Mucosa of descending colon (tissue), 3 donors: ENCODE measurements around the gene FMNL1. TPM values are rescaled to one million over a fixed set of nuclear protein-coding genes. Genes with fewer than 3 reads are reported as not detected.
A peak's percentile ranks its signal among the peaks of the same experiment; 100 is the strongest.

ENCODE experiments used
- ATAC-seq: fragments of 200-7000 bp; cut with Tn5 transposase; one replicate; pipeline ENCODE4 v1.9.1; 2020; ENCODE audit warnings: mild to moderate bottlenecking, moderate library complexity
- DNase-seq, 3 donors: peaks; one replicate each; pipeline ENCODE4 v3.0.0-alpha.2; 2020
- H3K36me3 ChIP-seq: fragments of 200-600 bp; one replicate; pipeline ENCODE4 v1.8.0; 2021; ENCODE audit warnings: low read depth, mild to moderate bottlenecking
- H3K4me1 ChIP-seq: fragments of 200-600 bp; one replicate; pipeline ENCODE4 v1.8.0; 2021; ENCODE audit warnings: low read depth, mild to moderate bottlenecking
- H3K4me3 ChIP-seq: fragments of 200-600 bp; one replicate; pipeline ENCODE4 v1.8.0; 2021; ENCODE audit warnings: mild to moderate bottlenecking
- H3K9me3 ChIP-seq: fragments of 200-600 bp; one replicate; pipeline ENCODE4 v1.8.0; 2021; ENCODE audit warnings: mild to moderate bottlenecking
- CTCF ChIP-seq: fragments of 200-600 bp; IDR thresholded peaks from one replicate; pipeline ENCODE4 v1.8.0; 2022; ENCODE audit warnings: antibody characterized with exemption, mild to moderate bottlenecking
- intact Hi-C, 2 donors: fragments of 100-400 bp; cut with DNase I in 1 of 2; cut with micrococcal nuclease in 1 of 2; formaldehyde crosslinking; loops; one replicate each; pipeline versions ENCODE4 v1.11.0 to v1.11.1; 2022; cut with DNase I, micrococcal nuclease
- total RNA-seq, 3 donors: library from RNA; stranded (reverse); fragmentation: NEBNext Ultra II Directional in 2 of 3; extraction: Animal tissue kit (Norgen Biotek cat#: 25700) in 2 of 3; gene quantifications; one replicate each; pipeline versions ENCODE4 v1.2.1 to v1.2.4, GENCODE V29; 2021 to 2023
- donor health status: DM: no; HTN: no; CAD: no; lungs with moderate emphysema.
- donor health status: DM: no; HTN: no; CAD: no.
- donor health status: DM: no; HTN: yes; CAD: no.

FMNL1 gene
- total RNA-seq, 3 donors from 2014 or later: 7.4 to 18.1 (median 17.3) TPM

DNA sequence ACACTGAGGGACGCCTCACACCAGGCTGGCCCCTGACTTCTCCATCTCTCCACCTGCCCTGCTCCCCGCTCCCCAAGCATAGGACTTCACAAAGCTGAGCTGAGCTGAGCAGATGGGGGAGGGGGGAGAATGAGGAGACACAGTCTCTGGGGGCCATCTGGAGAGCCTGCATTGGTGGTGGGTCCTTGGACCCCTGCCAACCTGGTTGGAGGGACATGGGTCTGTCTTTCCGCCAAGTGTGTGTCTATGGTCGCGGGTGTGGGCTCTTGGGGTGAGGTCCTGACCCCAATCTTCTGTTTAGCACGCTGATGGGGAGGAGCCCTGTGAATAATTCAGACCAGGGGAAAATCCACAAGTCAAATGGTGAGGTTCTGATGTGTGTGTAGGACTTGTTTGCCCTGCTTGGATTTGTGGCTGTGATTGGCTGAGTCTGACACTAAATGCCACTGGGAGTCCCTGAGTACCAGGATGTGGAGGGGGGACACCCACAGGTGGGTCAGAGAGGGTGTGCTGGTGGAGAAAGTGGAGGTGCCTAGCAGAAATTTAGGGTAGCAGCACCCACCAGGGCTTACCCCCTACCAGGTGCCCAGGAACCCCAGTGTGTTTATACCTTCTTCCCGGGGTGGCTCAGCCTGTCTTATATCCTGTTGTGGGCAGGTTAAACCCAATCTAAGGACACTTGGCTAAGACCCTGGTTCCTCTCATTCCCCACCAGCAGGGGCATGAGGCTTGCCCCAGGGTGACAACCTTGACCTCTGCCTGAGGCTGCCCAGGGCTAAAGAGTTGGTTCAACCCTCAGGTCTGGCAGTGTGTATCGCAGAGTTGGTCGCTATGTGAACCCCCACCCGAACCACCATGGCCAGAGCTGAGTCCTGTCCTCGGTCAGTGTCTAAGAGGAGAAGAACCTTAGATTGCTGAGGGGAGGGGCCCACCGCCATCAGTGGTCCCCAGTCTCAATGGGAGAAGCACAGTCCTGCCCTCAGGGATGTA is 2.1 kb downstream of the FMNL1 start:
- peak in 1 of 3 donors; percentile 60 for DNase-seq

DNA sequence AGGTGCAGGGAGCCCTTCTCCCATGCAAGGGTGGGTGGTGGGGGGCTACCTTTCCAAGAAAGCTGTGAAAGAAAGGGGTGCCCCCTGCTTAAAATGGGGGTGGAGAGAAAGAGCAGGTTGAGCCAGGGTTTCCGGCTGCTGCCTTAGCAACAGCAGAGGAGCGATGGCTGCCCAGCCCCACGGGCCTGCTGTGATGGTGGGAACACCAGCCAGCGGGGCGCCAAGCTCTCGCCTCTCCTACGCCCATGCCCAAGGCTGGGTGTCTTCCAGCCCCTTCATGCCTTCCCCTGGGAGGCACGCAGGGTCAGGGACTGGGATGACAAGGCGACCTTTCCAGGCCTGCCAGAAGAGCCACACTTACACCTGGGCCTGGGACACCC is 3.0 kb downstream of the FMNL1 start:
- DNase-seq: peak in 1 of 3 donors; percentile 70
- no peak overlapping the region for H3K4me3 ChIP-seq
- intact Hi-C loops: loop anchor here in 1 of 2 donors (5.0 kb wide), 1 partner anchor 163 kb away; no protein-coding TSS in a partner anchor
- no peak for TF ChIP-seq CTCF
- H3K9me3 ChIP-seq: no peaks in the 10 kb centered on the region
- no peak for ATAC-seq
- no peaks in the 10 kb centered on the region for H3K36me3 ChIP-seq
- H3K4me1 ChIP-seq: peaks cover 12% of the 10 kb centered on the region

More for the DNA sequence above, 2.1 kb downstream of the FMNL1 start:
- no peaks in the 10 kb centered on the region for H3K9me3 ChIP-seq
- peaks cover 8% of the 10 kb centered on the region for H3K4me1 ChIP-seq
- H3K4me3 ChIP-seq: no peak overlapping the region
- TF ChIP-seq CTCF: no peak
- no peaks in the 10 kb centered on the region for H3K36me3 ChIP-seq
- ATAC-seq: no peak
- intact Hi-C loops: loop anchor here in 1 of 2 donors (5.0 kb wide), 1 partner anchor 163 kb away; no protein-coding TSS in a partner anchor

GRCh38 chr17:45225051-45225700 is 3.5 kb downstream of the FMNL1 start:
- TF ChIP-seq CTCF: no peak
- no peak for ATAC-seq
- H3K36me3 ChIP-seq: no peaks in the 10 kb centered on the region
- no peak overlapping the region for H3K4me3 ChIP-seq
- H3K9me3 ChIP-seq: no peaks in the 10 kb centered on the region
- H3K4me1 ChIP-seq: peaks cover 12% of the 10 kb centered on the region
- intact Hi-C loops: no loop called here
- DNase-seq: peak in 2 of 3 donors; percentile 8 to 68

- H3K4me1 ChIP-seq: peaks cover 12% of the 10 kb centered on the region
- H3K4me3 ChIP-seq: no peak overlapping the region
- no peak for TF ChIP-seq CTCF
- H3K36me3 ChIP-seq: no peaks in the 10 kb centered on the region
- intact Hi-C loops: no loop called here
- no peaks in the 10 kb centered on the region for H3K9me3 ChIP-seq
- peak; percentile 82 to 97 (median 83) for DNase-seq
- peak; percentile 75 for ATAC-seq
Measured at GRCh38 chr17:45225964-45226530, 4.4 kb downstream of the FMNL1 start.

- no peak for TF ChIP-seq CTCF
- intact Hi-C loops: no loop called here
- Histone ChIP-seq H3K36me3 (no peaks in the 10 kb centered on the region), H3K4me1 (peaks cover 14% of the 10 kb centered on the region), H3K4me3 (no peak overlapping the region), H3K9me3 (no peaks in the 10 kb centered on the region)
- ATAC-seq (no peak), DNase-seq (no peak)
Measured at GRCh38 chr17:45226576-45226975, 4.9 kb downstream of the FMNL1 start.
